Right lobe of liver (tissue), 6 donors: ENCODE measurements around the gene SERINC3. TPM values are rescaled to one million over a fixed set of nuclear protein-coding genes. Genes with fewer than 3 reads are reported as not detected.
A peak's percentile ranks its signal among the peaks of the same experiment; 100 is the strongest.

Experiments
- ATAC-seq, 4 donors: fragments of 200-7000 bp; cut with Tn5 transposase; one replicate each; pipeline ENCODE4 v1.9.1; 2020; ENCODE audit warnings: mild to moderate bottlenecking in 4 of 4, moderate library complexity in 4 of 4
- DNase-seq, 3 donors: peaks; one replicate each; pipeline ENCODE4 v3.0.0-alpha.2; 2020
- H3K27ac ChIP-seq, 3 donors: fragments of 200-600 bp; one replicate each; pipeline ENCODE4 v1.8.0; 2022
- H3K27me3 ChIP-seq, 2 donors: fragments of 200-600 bp; one replicate each; pipeline ENCODE4 v1.8.0; 2022
- H3K36me3 ChIP-seq, 4 donors: fragments of 200-600 bp; sonication (generic) in 1 of 4; one replicate each; pipeline versions ENCODE4 v1.5.1 to v1.8.0; 2017 to 2022; ENCODE audit warnings: control low read depth in 1 of 4
- H3K4me1 ChIP-seq, 4 donors: fragments of 200-600 bp; sonication (generic) in 1 of 4; one replicate each; pipeline versions ENCODE4 v1.5.1 to v1.8.0; 2017 to 2022; ENCODE audit warnings: control low read depth in 1 of 4
- H3K4me3 ChIP-seq, 3 donors: fragments of 200-600 bp; one replicate each; pipeline ENCODE4 v1.8.0; 2022
- H3K9me3 ChIP-seq, 4 donors: fragments of 200-600 bp; sonication (generic) in 1 of 4; one replicate each; pipeline versions ENCODE4 v1.5.1 to v1.8.0; 2017 to 2022; ENCODE audit warnings: control low read depth in 1 of 4
- CTCF ChIP-seq, 4 donors: fragments of 200-600 bp in 3 of 4; fragments of 450-650 bp in 1 of 4; IDR thresholded peaks; one replicate each; pipeline versions ENCODE4 v1.5.1 to v1.8.0; 2016 to 2022; ENCODE audit warnings: antibody characterized with exemption in 4 of 4, mild to moderate bottlenecking in 2 of 4
- POLR2A ChIP-seq: fragments of 450-650 bp; IDR thresholded peaks from one replicate; pipeline ENCODE4 v1.6.1; 2017; ENCODE audit warnings: antibody characterized with exemption, mild to moderate bottlenecking
- WGBS: methylation state at CpG from one replicate; pipeline ENCODE4 v1.1.6; 2018; ENCODE audit warnings: low coverage, low lambda C conversion rate; ENCODE audit not compliant: insufficient coverage; ENCODE audit errors: missing lambda C conversion rate; 5-methylcytosine and 5-hydroxymethylcytosine counted together
- intact Hi-C, 2 donors: fragments of 100-400 bp; cut with DNase I; formaldehyde crosslinking; loops; one replicate each; pipeline versions ENCODE4 v1.11.2 to v1.14.1; 2022
- total RNA-seq, 6 experiments: library from RNA; depleted of rRNA in 2 of 6; stranded (reverse); fragments of >200 nt in 2 of 6; fragmentation: NEBNext Ultra II Directional in 3 of 6; extraction: Animal tissue kit (Norgen Biotek cat#: 25700) in 3 of 6; gene quantifications; one replicate each; pipeline versions ENCODE4 v1.1.0 to v1.2.4, GENCODE V29; 2016 to 2023
- donor health status: DM: no; HTN: yes; CAD: no.
- donor health status: DM: no; HTN: no; CAD: no.
- donor health status: DM: no; HTN: no; CAD: no.
- donor health status: DM: no; HTN: yes; CAD: no.
- donor health status: DM: no; HTN: yes; CAD: no.

Gene SERINC3
- total RNA-seq, 6 experiments from 2014 or later: 42.2 to 77.5 (median 58.5) TPM

- no peaks in the 10 kb centered on the region for H3K36me3 ChIP-seq
- no peaks in the 10 kb centered on the region for H3K27me3 ChIP-seq
- DNase-seq (no peak), ATAC-seq (peak in 1 of 4 donors; percentile 35)
- intact Hi-C loops: no loop called here
- TF ChIP-seq POLR2A (no peak), CTCF (IDR thresholded peaks at IDR 0.05) (no peak)
- 64% methylated on average over 6 of the region's 6 CpGs for WGBS
- H3K9me3 ChIP-seq: no peaks in the 10 kb centered on the region
- H3K4me3 ChIP-seq: no peak overlapping the region
- H3K4me1 ChIP-seq: no peaks in the 10 kb centered on the region
- H3K27ac ChIP-seq: no peak overlapping the region
Measured at GRCh38 chr20:44552950-44553908, 31.4 kb upstream of the SERINC3 start.

- 81% methylated on average over 3 of the region's 3 CpGs for WGBS
- Histone ChIP-seq H3K36me3 (no peaks in the 10 kb centered on the region), H3K4me1 (no peaks in the 10 kb centered on the region), H3K27me3 (no peaks in the 10 kb centered on the region), H3K9me3 (no peaks in the 10 kb centered on the region), H3K4me3 (no peak overlapping the region), H3K27ac (no peak overlapping the region)
- intact Hi-C loops: no loop called here
- TF ChIP-seq CTCF (IDR thresholded peaks at IDR 0.05) (no peak), POLR2A (no peak)
- DNase-seq (no peak), ATAC-seq (no peak)
Measured at GRCh38 chr20:44552568-44552949, 30.7 kb upstream of the SERINC3 start.

- Histone ChIP-seq H3K4me3 (no peak overlapping the region), H3K36me3 (no peaks in the 10 kb centered on the region), H3K4me1 (no peaks in the 10 kb centered on the region), H3K9me3 (no peaks in the 10 kb centered on the region), H3K27me3 (no peaks in the 10 kb centered on the region), H3K27ac (no peak overlapping the region)
- 71% methylated on average over 3 of the region's 4 CpGs for WGBS
- intact Hi-C loops: no loop called here
- DNase-seq: no peak
- no peak for TF ChIP-seq POLR2A
- TF ChIP-seq CTCF (IDR thresholded peaks at IDR 0.05): no peak
- ATAC-seq: no peak
Measured at GRCh38 chr20:44552050-44552449, 30.2 kb upstream of the SERINC3 start.

GRCh38 chr20:44549123-44549522, 27.3 kb upstream of the SERINC3 start:
- no peak overlapping the region for H3K4me3 ChIP-seq
- no peaks in the 10 kb centered on the region for H3K36me3 ChIP-seq
- H3K9me3 ChIP-seq: no peaks in the 10 kb centered on the region
- ATAC-seq (peak in 2 of 4 donors; percentile 49 to 60), DNase-seq (no peak)
- WGBS: 37% methylated on average over 4 of the region's 4 CpGs
- no peak for TF ChIP-seq POLR2A
- TF ChIP-seq CTCF (IDR thresholded peaks at IDR 0.05): no peak
- H3K27me3 ChIP-seq: no peaks in the 10 kb centered on the region
- intact Hi-C loops: no loop called here
- H3K4me1 ChIP-seq: peaks cover 0 to 9% (median 4%) of the 10 kb centered on the region in 4 donors
- no peak overlapping the region for H3K27ac ChIP-seq
